GM18498 (cell line): Measurements from ENCODE around the gene TMEM108.

Source experiments
- ATAC-seq: cut with Tn5 transposase; IDR thresholded peaks from one replicate; pipeline ENCODE4 v1.9.1; 2021; ENCODE audit warnings: mild to moderate bottlenecking, moderate library complexity; ENCODE audit not compliant: unreplicated experiment

TMEM108 gene

DNA sequence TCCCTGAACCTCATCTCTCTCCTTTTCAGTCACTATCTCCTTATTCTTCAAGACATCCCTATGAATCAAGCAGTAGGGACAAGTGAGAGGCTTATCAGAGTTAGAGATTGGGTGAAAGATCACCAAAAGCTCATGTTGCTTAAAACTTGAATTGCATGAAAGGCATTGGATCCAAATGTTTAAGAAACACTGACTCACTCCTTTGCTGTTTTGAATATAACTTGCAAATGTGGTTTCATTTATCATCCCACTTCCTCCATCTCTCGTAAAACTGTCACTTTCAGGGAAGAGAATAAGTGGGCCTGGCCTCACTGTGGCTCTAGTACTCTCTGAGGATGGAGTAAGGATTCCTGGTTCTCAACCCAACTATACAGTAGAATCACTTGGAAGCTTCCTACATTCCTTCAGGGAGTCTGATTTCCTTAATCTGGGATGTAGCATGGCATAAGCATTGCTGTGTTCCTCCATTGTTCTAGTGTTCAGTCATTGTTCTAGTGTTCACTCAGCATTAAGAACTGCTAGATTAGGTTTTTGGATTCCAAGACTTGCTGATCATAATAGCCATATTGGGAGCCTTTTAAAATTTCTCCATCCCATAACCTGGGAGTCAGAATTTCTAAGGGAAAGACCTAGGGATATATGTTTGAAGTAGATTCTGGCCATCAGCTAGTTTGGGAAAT lies 171.8 kb downstream of the TMEM108 start:
- peak; percentile 31 for ATAC-seq

- ATAC-seq = no peak
These were observed 172.5 kb downstream of the TMEM108 start for GRCh38 chr3:133210656-133211055.

DNA sequence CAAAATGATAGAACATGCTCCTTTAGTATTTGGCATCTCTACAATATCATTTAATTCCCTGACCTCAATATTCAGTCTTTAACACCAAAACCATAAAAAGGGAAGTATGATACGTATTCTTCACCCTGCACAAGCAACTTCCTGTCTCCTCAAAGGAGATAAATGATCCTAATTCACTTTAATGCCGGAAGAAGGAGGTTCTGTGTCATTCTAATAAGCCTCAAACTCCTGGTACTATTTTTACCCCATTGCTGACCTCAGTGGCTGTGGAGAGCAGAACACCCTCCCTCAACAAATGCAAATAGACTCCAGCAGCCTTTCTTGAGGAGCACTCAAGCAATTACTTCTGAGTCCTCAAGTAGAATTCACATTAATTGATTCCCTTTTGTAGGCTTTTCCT lies 173.3 kb downstream of the TMEM108 start:
- peak; percentile 96 for ATAC-seq

DNA sequence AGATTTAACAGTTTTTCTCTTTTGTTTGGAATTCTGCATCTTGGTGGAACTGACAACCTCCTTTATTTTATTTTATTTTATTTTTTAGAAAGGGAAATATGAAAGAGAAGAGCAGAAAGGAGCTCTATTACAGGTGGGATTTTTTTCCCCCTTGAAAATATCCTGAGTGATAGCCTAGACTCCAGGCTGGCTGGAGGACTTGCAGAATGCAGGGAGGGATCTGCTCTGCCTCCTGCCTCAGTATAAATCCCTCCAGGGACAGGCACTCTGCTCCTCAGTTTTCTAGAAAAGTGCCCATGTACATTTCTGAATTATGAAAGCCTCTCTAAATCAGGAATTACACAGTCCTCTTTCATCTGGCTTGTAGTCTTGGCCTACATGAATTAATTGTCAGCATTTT lies 173.7 kb downstream of the TMEM108 start:
- no peak for ATAC-seq

GRCh38 chr3:133213937-133214336 lies 175.7 kb downstream of the TMEM108 start:
- ATAC-seq = no peak

DNA sequence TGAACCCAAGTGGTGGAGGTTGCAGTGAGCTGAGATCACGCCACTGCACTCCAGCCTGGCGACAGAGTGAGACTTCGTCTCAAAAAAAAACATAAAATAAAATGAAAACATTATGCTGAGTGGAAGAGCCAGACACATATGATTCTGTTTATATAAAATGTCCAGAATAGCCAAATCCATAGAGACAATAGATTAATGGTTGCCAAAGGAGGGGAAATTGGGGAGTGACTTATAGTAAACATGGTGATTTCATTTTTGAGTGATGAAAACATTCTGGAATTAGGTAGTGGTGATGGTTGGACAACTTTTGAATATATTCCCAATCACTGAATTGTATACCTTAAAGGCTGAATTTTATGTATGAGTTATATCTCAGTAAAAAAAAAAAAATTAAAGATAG lies 189.6 kb downstream of the TMEM108 start:
- no peak for ATAC-seq

DNA sequence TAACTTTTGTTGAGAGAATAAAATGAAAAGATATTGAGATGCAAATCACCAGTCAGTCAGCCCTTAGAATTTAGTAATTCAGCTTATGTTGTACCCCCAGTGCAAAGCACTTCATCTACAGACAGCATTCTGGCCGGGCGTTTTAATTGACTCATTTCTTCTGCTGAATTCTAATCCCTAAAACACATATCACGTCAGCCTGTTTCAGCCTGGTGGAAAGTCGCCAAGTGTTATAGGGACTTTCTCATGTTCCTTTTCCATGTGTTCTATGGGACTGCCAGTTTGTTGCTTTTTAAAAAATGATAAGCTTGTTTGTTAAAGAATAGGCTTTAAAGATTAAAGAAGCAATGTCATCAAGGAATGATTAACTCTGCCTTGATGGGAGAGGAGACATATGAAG lies 192.0 kb downstream of the TMEM108 start:
- ATAC-seq = no peak

DNA sequence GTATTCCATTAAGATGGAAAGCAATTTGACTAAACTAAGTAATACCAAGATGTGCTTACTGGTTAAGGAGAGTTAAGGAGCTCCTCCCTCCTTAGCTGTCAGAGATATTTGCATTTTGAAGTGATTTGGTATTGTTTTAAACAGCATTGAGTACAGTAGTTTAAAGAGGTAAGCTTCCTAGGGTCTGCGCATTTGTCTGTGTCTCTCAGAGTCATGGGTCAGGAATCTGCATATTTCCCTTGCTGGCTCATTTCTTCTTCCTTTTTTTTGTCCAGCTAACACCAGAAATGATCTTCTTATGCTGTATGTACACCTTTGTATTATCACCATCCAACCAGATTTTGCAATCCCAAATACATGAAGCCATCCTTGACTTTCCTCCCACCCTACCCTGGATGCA lies 198.7 kb downstream of the TMEM108 start:
- no peak for ATAC-seq

DNA sequence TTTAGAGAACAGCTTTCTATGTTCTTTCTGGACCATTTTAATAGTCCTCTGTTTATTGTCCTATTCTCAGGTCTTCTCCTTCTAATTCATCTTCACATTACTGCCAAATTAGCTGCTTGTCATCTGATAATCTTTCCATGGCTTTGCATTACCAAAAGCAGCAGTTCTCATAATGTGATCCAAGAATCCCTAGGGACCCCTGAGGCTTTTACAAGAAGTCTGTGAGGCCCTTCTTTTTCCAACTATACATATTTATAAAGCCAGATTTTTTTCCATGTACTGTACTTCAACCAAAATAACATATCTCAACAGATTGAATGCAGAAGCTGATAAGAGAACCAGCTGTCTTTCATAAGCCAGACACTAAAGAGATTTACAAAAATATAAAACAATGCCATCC lies 199.2 kb downstream of the TMEM108 start:
- ATAC-seq = no peak

- no peak for ATAC-seq
These were observed 199.8 kb downstream of the TMEM108 start for GRCh38 chr3:133238015-133238414.

DNA sequence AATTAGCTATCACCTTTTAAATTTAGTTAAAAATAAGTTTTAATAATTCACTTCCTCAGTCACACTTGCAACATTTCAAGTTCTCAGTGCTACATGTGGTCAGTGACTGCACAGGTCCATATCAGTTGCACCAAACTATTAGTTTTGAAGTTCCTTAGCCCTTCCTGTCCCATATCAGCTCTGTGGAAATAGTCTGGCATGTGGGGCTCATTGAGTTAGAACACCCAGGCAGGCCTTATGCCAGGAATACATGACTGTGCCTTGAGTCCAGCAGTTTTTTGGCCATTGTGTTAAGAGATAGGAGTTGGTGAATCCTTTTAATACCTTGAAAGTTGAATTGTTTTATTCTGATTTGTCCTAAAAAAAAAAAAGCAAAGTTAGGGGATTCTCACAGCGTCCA lies 207.9 kb downstream of the TMEM108 start:
- no peak for ATAC-seq

GRCh38 chr3:133246773-133247172 lies 208.6 kb downstream of the TMEM108 start:
- no peak for ATAC-seq

DNA sequence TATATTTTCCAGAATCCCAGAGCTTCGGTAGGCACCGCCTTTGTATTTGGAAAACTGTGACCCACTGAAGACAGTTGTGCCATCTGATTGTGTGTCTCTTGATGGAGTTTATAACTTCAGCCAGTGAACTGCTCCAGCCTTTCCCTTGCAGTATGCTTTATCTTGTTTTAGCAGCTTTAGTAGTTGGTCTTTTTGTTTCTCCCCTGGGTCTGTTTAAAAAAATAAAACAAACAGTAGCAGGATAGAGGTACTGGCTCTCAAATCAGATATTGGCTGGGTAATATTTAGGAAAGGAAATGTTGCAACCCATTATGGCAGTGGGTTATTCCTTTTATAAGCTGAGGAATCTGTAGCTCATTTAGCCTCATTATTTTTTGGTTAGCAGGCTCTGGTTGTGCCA lies 210.2 kb downstream of the TMEM108 start:
- ATAC-seq = no peak

DNA sequence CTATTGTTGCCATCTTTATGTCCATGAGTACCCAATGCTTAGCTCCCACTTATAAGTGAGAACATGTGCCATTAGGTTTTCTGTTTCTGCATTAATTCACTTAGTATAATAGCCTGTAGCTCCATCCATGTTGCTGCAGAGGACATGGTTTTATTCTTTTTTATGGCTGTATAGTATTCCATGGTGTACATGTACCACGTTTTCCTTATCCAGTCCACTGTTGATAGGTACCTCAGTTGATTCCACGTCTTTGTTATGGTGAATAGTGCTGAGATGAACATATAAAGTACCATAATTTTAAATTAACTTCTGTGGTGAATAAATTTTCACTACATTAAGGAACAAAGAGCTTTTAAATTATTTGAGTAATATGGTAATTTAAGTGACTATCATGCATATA lies 211.3 kb downstream of the TMEM108 start:
- no peak for ATAC-seq

DNA sequence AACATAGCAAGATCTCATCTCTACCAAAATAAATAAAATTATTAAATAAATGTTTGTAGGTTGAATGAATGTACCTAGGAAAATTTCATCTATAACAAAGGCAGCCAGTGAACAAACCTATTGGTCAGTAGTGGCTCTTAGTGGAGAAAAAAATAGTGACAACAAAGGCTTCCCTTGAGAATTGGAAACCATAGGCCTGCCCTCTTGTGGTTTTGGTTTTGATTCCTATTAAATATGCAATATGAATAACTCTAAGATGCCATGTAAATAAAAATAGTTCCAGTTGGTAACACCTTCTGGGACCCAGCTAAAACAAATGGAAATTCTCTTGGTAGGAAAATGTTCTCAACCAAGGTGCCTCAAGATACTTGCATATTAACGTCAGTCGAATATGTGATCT lies 216.0 kb downstream of the TMEM108 start:
- ATAC-seq = no peak

- ATAC-seq = no peak
These were observed 216.5 kb downstream of the TMEM108 start for GRCh38 chr3:133254716-133255115.

- ATAC-seq = peak; percentile 82
These were observed 218.7 kb downstream of the TMEM108 start for GRCh38 chr3:133256787-133257483.

DNA sequence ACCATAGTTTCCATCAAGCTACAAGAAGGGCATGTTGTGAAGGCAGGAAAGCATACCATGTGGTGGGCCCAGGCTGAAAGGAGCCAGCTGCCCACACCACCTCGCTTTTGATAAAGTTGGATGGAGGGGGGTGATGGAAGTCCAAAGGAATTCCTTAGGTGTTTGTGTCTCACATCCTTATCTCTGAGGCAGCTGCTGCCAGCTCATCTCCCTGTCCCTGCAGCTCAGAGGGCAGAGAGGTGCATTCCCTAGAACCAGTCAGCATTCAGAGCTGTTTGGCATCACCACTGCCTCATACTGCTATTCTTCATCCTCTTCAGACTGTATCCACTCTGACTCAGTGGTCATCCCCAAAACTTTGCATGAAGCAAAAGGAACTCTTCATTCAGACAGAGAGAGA lies 220.2 kb downstream of the TMEM108 start:
- ATAC-seq = no peak

GRCh38 chr3:133259767-133260166 lies 221.6 kb downstream of the TMEM108 start:
- ATAC-seq = no peak

GRCh38 chr3:133262333-133262732 lies 224.1 kb downstream of the TMEM108 start:
- ATAC-seq = no peak

DNA sequence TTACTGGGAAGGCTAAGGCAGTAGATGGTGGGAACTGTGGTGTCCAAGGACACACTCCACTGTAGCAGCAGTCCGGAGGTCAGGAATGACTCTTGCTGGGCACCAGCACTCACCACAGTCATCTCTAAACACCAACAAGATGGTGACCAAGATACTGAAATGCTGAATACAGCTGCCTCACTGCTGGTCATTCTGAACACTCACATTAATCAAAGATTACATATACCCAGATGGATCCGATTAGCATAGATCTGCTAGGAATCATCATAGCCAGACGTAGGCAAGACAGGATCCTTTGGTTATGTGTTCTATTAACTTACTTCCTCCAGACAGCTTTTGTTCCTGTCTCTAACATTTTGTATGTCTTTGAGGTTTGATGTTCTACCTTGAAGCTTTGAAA lies 226.7 kb downstream of the TMEM108 start:
- ATAC-seq = no peak

DNA sequence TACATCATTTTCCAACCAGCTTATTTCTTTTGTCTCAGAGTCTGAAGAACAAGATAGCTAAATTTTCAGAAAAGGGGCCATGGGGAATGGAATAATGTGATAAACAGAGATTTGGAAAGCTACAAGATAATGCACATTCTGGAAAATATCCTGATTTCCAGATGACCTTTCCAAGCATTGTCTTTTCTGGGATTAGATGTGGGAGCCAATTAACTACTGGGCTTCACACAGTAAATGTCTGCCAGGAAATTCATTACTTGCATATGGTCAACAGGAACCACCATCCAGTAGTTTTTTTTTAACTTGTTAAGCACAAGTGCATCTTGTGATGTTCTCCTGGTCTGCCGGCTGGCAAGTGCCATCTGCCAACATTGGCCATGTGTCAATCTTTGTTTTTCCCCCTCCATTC lies 230.5 kb downstream of the TMEM108 start:
- no peak for ATAC-seq

- ATAC-seq = no peak
These were observed 231.2 kb downstream of the TMEM108 start for GRCh38 chr3:133269393-133269792.
